Esophagus muscularis mucosa (tissue), 3 donors: ENCODE results near the gene RCE1.

Source experiments
- CTCF ChIP-seq, 3 experiments: fragments of 200-600 bp in 2 of 3; fragments of 450-650 bp in 1 of 3; sonication (generic) in 2 of 3; IDR thresholded peaks; one replicate each; pipeline ENCODE4 v1.5.1; 2017 to 2019; ENCODE audit warnings: antibody characterized with exemption in 3 of 3, mild to moderate bottlenecking in 2 of 3, moderate library complexity in 1 of 3
- EP300 ChIP-seq: sonication (generic); formaldehyde crosslinking; IDR thresholded peaks from one replicate; pipeline ENCODE4 v1.6.1; 2017; ENCODE audit warnings: antibody characterized with exemption

GRCh38 chr11:66820381-66820780 lies 22.9 kb upstream of the RCE1 start:
- TF ChIP-seq EP300 (no peak), CTCF (IDR thresholded peaks at IDR 0.05) (no peak)
